HG02852 (cell line): Measurements from ENCODE around the gene PRDM1.

Experiments used
- ATAC-seq: cut with Tn5 transposase; IDR thresholded peaks from one replicate; pipeline ENCODE4 v1.9.1; 2021; ENCODE audit warnings: mild to moderate bottlenecking, moderate library complexity; ENCODE audit not compliant: unreplicated experiment

PRDM1 gene

GRCh38 chr6:106114492-106114891, 28.4 kb downstream of the PRDM1 start:
- peak; percentile 89 for ATAC-seq

GRCh38 chr6:106115286-106115685, 29.1 kb downstream of the PRDM1 start:
- no peak for ATAC-seq

- no peak for ATAC-seq
Measured at GRCh38 chr6:106116125-106116832, 30.1 kb downstream of the PRDM1 start.

GRCh38 chr6:106117579-106117978, 31.4 kb downstream of the PRDM1 start:
- ATAC-seq, result peak; percentile 40

- no peak for ATAC-seq
Measured at GRCh38 chr6:106118835-106119431, 32.8 kb downstream of the PRDM1 start.

- no peak for ATAC-seq
Measured at GRCh38 chr6:106119546-106119945, 33.4 kb downstream of the PRDM1 start.

GRCh38 chr6:106120006-106120405, 33.9 kb downstream of the PRDM1 start:
- no peak for ATAC-seq

GRCh38 chr6:106120406-106120805, 34.3 kb downstream of the PRDM1 start:
- no peak for ATAC-seq

GRCh38 chr6:106122306-106122918, 36.3 kb downstream of the PRDM1 start:
- ATAC-seq, result no peak

GRCh38 chr6:106122938-106123656, 37.0 kb downstream of the PRDM1 start:
- ATAC-seq, result no peak

- ATAC-seq, result no peak
Measured at GRCh38 chr6:106124015-106124414, 37.9 kb downstream of the PRDM1 start.

GRCh38 chr6:106124437-106125430, 38.6 kb downstream of the PRDM1 start:
- ATAC-seq, result no peak

GRCh38 chr6:106125925-106126435, 39.8 kb downstream of the PRDM1 start:
- ATAC-seq, result peak; percentile 62

GRCh38 chr6:106126482-106126881, 40.3 kb downstream of the PRDM1 start:
- no peak for ATAC-seq

- ATAC-seq, result no peak
Measured at GRCh38 chr6:106128981-106129781, 43.0 kb downstream of the PRDM1 start.

- no peak for ATAC-seq
Measured at GRCh38 chr6:106132153-106132698, 46.1 kb downstream of the PRDM1 start.

GRCh38 chr6:106133040-106133439, 46.9 kb downstream of the PRDM1 start:
- ATAC-seq, result no peak

GRCh38 chr6:106134087-106134770, 48.1 kb downstream of the PRDM1 start:
- no peak for ATAC-seq
